GM21381 (cell line): Measurements from ENCODE around the gene CRIP1.

Experiments
- ATAC-seq: cut with Tn5 transposase; IDR thresholded peaks from one replicate; pipeline ENCODE4 v1.9.1; 2021; ENCODE audit warnings: mild to moderate bottlenecking, moderate library complexity; ENCODE audit not compliant: unreplicated experiment

CRIP1 gene

GRCh38 chr14:105486163-105486973 is at the start of gene CRIP1:
Gene CRIP1 (plus strand): TSS chr14:105486886. CDS start chr14:105487260, 374 bp downstream.
- no peak for ATAC-seq

GRCh38 chr14:105436891-105437722 is 49.6 kb upstream of the CRIP1 start:
- no peak for ATAC-seq

GRCh38 chr14:105437723-105438500 is 48.8 kb upstream of the CRIP1 start:
- no peak for ATAC-seq

GRCh38 chr14:105439179-105439578 is 47.5 kb upstream of the CRIP1 start:
- ATAC-seq = no peak

- ATAC-seq = no peak
Measured at GRCh38 chr14:105439710-105440553, 46.8 kb upstream of the CRIP1 start.

- no peak for ATAC-seq
Measured at GRCh38 chr14:105440554-105440900, 46.2 kb upstream of the CRIP1 start.

GRCh38 chr14:105440992-105441391 is 45.7 kb upstream of the CRIP1 start:
- ATAC-seq = no peak

- no peak for ATAC-seq
Measured at GRCh38 chr14:105442125-105442524, 44.6 kb upstream of the CRIP1 start.

GRCh38 chr14:105442834-105443233 is 43.9 kb upstream of the CRIP1 start:
- no peak for ATAC-seq

GRCh38 chr14:105444859-105445258 is 41.8 kb upstream of the CRIP1 start:
- ATAC-seq = no peak

- ATAC-seq = no peak
Measured at GRCh38 chr14:105445290-105445689, 41.4 kb upstream of the CRIP1 start.

GRCh38 chr14:105445901-105446845 is 40.5 kb upstream of the CRIP1 start:
- no peak for ATAC-seq

- ATAC-seq = no peak
Measured at GRCh38 chr14:105446971-105447370, 39.7 kb upstream of the CRIP1 start.

GRCh38 chr14:105447651-105448640 is 38.7 kb upstream of the CRIP1 start:
- ATAC-seq = no peak

GRCh38 chr14:105448706-105449111 is 38.0 kb upstream of the CRIP1 start:
- no peak for ATAC-seq

GRCh38 chr14:105449276-105450122 is 37.2 kb upstream of the CRIP1 start:
- no peak for ATAC-seq

- ATAC-seq = no peak
Measured at GRCh38 chr14:105450123-105450505, 36.6 kb upstream of the CRIP1 start.
